ENCODE results near the gene DPP6. TPM values are rescaled to one million over a fixed set of nuclear protein-coding genes. Genes with fewer than 3 reads are reported as not detected.

Gene DPP6
- polyA plus RNA-seq, 1 of the 3 experiments (the other 2 are of a cell fraction) = not detected

- H3K4me1 ChIP-seq (ENCODE audit: control insufficient read depth in 1 of 2, insufficient read depth in 2 of 2, low read depth in 1 of 2, low read length in 1 of 2) = no peaks in the 10 kb centered on the region
- TF ChIP-seq YY1 (IDR thresholded peaks at IDR 0.05; ENCODE audit: low read depth) = no peak
- TF ChIP-seq TEAD4 (IDR thresholded peaks at IDR 0.05; ENCODE audit: borderline replicate concordance, insufficient read depth) = no peak
- no peak for TF ChIP-seq RCOR1 (IDR thresholded peaks at IDR 0.05; ENCODE audit: low read length)
- TF ChIP-seq SMC3 (IDR thresholded peaks at IDR 0.05; ENCODE audit: low read depth, low read length) = no peak
- TF ChIP-seq JUND (IDR thresholded peaks at IDR 0.05) = no peak
- TF ChIP-seq NFIC (IDR thresholded peaks at IDR 0.05; ENCODE audit: borderline replicate concordance) = no peak
- TF ChIP-seq EZH2phosphoT487 (IDR thresholded peaks at IDR 0.05; ENCODE audit: borderline replicate concordance, low read depth) = no peak
- no peak for TF ChIP-seq GABPA (IDR thresholded peaks at IDR 0.05; ENCODE audit: low read depth)
- TF ChIP-seq EP300 (IDR thresholded peaks at IDR 0.05; ENCODE audit: borderline replicate concordance in 1 of 2, low read depth in 1 of 2, low read length in 1 of 2) = no peak
- no peak for TF ChIP-seq FOXJ3 (CRISPR knock-in tag; IDR thresholded peaks at IDR 0.05)
- TF ChIP-seq POLR2AphosphoS5 (IDR thresholded peaks at IDR 0.05; ENCODE audit: low read depth, low read length) = no peak
- TF ChIP-seq SIN3A (IDR thresholded peaks at IDR 0.05; ENCODE audit: borderline replicate concordance, low read depth, low read length) = no peak
- no peak overlapping the region for H3K27ac ChIP-seq (ENCODE audit: low read depth in 2 of 2, low read length in 1 of 2)
- no peaks in the 10 kb centered on the region for H3K27me3 ChIP-seq (ENCODE audit: insufficient read depth)
- WGBS (ENCODE audit: low lambda C conversion rate) = 14% methylated on average over 4 of the region's 4 CpGs
- ChIA-PET POLR2A (no interaction called here), CTCF (interaction anchor here (0.7 to 4.8 kb wide), 31 partner anchors 8 to 274 kb away, joined by 3 to 72 read pairs (median 6); no protein-coding TSS in a partner anchor)
- no peaks in the 10 kb centered on the region for H3K9me2 ChIP-seq
- no peak overlapping the region for H3K4me3 ChIP-seq (ENCODE audit: low read depth in 2 of 2, low read length in 1 of 2)
- no peaks in the 10 kb centered on the region for H3K36me3 ChIP-seq (replicated peaks in 1 of 2; ENCODE audit: control insufficient read depth in 1 of 2, insufficient read depth in 2 of 2, low read length in 1 of 2)
- H3K79me2 ChIP-seq (ENCODE audit: insufficient read depth) = no peaks in the 10 kb centered on the region
- no peak overlapping the region for H3K9ac ChIP-seq
- H3K4me2 ChIP-seq = no peak overlapping the region
- H2AFZ ChIP-seq (ENCODE audit: low read depth) = no peak overlapping the region
- no peaks in the 10 kb centered on the region for H3F3A ChIP-seq (replicated peaks; ENCODE audit: insufficient read depth)
- H4K20me1 ChIP-seq (ENCODE audit: insufficient read depth) = no peaks in the 10 kb centered on the region
- DNase-seq = no peak
- H3K9me3 ChIP-seq = peaks cover 13% of the 10 kb centered on the region; the same call in 1 of the 2 replicates
Observed at GRCh38 chr7:154640917-154641316, 588.7 kb downstream of the DPP6 start.

GRCh38 chr7:154644366-154644765 lies 592.2 kb downstream of the DPP6 start:
- H3K9me2 ChIP-seq = no peaks in the 10 kb centered on the region
- no peak for TF ChIP-seq ZBTB33 (IDR thresholded peaks at IDR 0.05; ENCODE audit: borderline replicate concordance, low read depth)
- no peak overlapping the region for H3K4me3 ChIP-seq (ENCODE audit: low read depth in 2 of 2, low read length in 1 of 2)
- no peaks in the 10 kb centered on the region for H3K36me3 ChIP-seq (replicated peaks in 1 of 2; ENCODE audit: control insufficient read depth in 1 of 2, insufficient read depth in 2 of 2, low read length in 1 of 2)
- DNase-seq = no peak
- no peaks in the 10 kb centered on the region for H4K20me1 ChIP-seq (ENCODE audit: insufficient read depth)
- no peaks in the 10 kb centered on the region for H3K27me3 ChIP-seq (ENCODE audit: insufficient read depth)
- peaks cover 9% of the 10 kb centered on the region for H3K9me3 ChIP-seq
- H3K9ac ChIP-seq = no peak overlapping the region
- ChIA-PET CTCF (no interaction called here), POLR2A (no interaction called here)
- no peak overlapping the region for H3K27ac ChIP-seq (ENCODE audit: low read depth in 2 of 2, low read length in 1 of 2)
- 36% methylated on average over 3 of the region's 3 CpGs for WGBS (ENCODE audit: low lambda C conversion rate)
- no peaks in the 10 kb centered on the region for H3F3A ChIP-seq (replicated peaks; ENCODE audit: insufficient read depth)
- H3K79me2 ChIP-seq (ENCODE audit: insufficient read depth) = no peaks in the 10 kb centered on the region
- H2AFZ ChIP-seq (ENCODE audit: low read depth) = no peak overlapping the region
- H3K4me2 ChIP-seq = no peak overlapping the region
- no peaks in the 10 kb centered on the region for H3K4me1 ChIP-seq (ENCODE audit: control insufficient read depth in 1 of 2, insufficient read depth in 2 of 2, low read depth in 1 of 2, low read length in 1 of 2)
